Fibroblast of villous mesenchyme (primary cell): ENCODE measurements around the gene AIG1. TPM values are rescaled to one million over a fixed set of nuclear protein-coding genes. Genes with fewer than 3 reads are reported as not detected.

Source experiments
- DNase-seq: peaks from one replicate; pipeline ENCODE4 v3.0.0-alpha.2; 2010; ENCODE audit warnings: low read depth
- H3K4me3 ChIP-seq: 2 replicates; pipeline ENCODE4 v1.5.1; 2011; ENCODE audit warnings: low read depth, mild to moderate bottlenecking, low read length
- CTCF ChIP-seq: IDR thresholded peaks from 2 replicates; pipeline ENCODE4 v1.5.1; 2012; ENCODE audit warnings: low read depth, mild to moderate bottlenecking, low read length; ENCODE audit not compliant: insufficient read depth
- total RNA-seq: library from RNA; depleted of rRNA; stranded (reverse); fragments of >200 nt; gene quantifications from 2 replicates; pipeline ENCODE4 v1.2.3, GENCODE V29; 2012

Gene AIG1
- total RNA-seq, 1 donor: 44.9 TPM

- H3K4me3 ChIP-seq: no peak overlapping the region
- no peak for DNase-seq
- no peak for TF ChIP-seq CTCF
These were observed 132.1 kb downstream of the AIG1 start for GRCh38 chr6:143192766-143193165.

GRCh38 chr6:143193571-143194094, 132.9 kb downstream of the AIG1 start:
- DNase-seq: no peak
- no peak overlapping the region for H3K4me3 ChIP-seq
- TF ChIP-seq CTCF: no peak

DNA sequence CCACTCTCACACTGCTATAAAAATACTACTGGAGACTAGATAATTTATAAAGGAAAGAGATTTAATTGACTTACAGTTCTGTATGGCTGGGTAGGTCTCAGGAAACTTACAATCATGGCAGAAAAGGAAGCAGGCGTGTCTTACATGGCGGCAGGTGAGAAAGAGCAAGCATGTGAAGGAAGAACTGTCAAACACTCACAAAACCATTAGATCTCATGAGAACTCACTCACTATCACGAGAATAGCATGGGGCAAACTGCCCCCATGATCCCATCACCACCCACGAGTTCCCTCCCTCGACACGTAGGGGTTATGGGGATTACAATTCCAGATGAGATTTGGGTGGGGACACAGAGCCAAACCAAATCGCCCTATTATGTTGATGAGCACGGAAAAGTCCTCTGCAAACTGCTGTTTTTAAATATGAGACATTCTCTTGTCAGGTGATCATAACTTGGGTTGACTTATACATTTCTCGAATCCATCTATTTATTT, 133.5 kb downstream of the AIG1 start:
- DNase-seq: no peak
- TF ChIP-seq CTCF: no peak
- no peak overlapping the region for H3K4me3 ChIP-seq

- TF ChIP-seq CTCF: no peak
- no peak for DNase-seq
- H3K4me3 ChIP-seq: no peak overlapping the region
These were observed 134.7 kb downstream of the AIG1 start for GRCh38 chr6:143195349-143195845.

DNA sequence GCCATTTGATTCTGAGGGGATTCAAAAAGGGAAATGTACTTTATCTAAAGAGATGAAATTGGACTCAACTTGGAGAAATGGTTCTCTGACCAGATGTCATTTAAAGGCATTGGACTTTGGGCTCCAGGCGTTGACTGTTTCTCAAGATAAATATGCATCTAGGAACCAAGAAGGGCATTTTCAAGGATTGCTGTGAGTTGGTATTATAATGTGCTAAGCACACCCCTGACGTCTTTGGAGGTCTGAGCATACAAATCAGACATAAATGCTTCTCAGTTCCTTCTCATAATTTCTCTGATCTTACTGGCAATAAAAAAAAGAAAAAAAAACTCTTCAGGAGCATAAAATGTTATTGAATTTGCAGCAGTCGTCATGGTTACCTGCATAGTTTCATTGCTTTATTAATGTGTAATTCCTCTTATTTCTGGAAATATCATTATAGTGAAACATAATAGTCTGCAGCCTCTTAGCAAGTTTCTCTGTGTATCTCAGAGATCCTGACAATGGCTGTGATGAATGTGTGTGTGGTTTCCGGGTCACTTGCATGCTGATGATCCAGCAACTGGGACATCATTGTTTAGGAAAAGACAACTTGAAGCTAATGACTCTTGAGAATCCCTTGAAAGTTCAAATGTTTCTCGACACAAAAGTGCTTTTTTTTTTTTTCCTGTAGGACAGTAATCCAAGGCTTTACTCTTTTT, 136.0 kb downstream of the AIG1 start:
- no peak for TF ChIP-seq CTCF
- H3K4me3 ChIP-seq: no peak overlapping the region
- DNase-seq: peak; percentile 21

- no peak for TF ChIP-seq CTCF
- H3K4me3 ChIP-seq: no peak overlapping the region
- no peak for DNase-seq
These were observed 136.7 kb downstream of the AIG1 start for GRCh38 chr6:143197377-143197776.
